PC-3 (cell line): Measurements from ENCODE around the gene MAD1L1. TPM values are rescaled to one million over a fixed set of nuclear protein-coding genes. Genes with fewer than 3 reads are reported as not detected.

ENCODE experiments used
- ATAC-seq: fragments of 200-7000 bp; cut with Tn5 transposase; 2 replicates; pipeline ENCODE4 v1.9.1; 2020; ENCODE audit warnings: mild to moderate bottlenecking, moderate library complexity
- BruUV-seq: library from RNA; stranded (reverse); fragments of 400-500 nt; replicated peaks from 2 replicates; lab custom pipeline; 2021; lab: Mats Ljungman, UMichigan
- CTCF ChIA-PET: fragments of 300-600 bp; sonication (Branson Sonifier 250); formaldehyde crosslinking; loops from one replicate; lab custom pipeline; 2022; ENCODE audit warnings: antibody characterized with exemption; lab: Charles Lee
- POLR2A ChIA-PET: fragments of 300-600 bp; sonication (Branson Sonifier 250); formaldehyde crosslinking; loops from one replicate; lab custom pipeline; 2022; ENCODE audit warnings: antibody characterized with exemption; ENCODE audit not compliant: unreplicated experiment; lab: Charles Lee
- DNase-seq: peaks from one replicate; pipeline ENCODE4 v3.0.0-alpha.2; 2015
- H2AFZ ChIP-seq: fragments of 300-600 bp; sonication (generic); 2 replicates; pipeline ENCODE4 v1.6.0; 2016; ENCODE audit warnings: antibody characterized with exemption, low read length
- H3F3A ChIP-seq: fragments of 300-600 bp; sonication (generic); one replicate; pipeline ENCODE4 v1.6.0; 2017; ENCODE audit warnings: antibody characterized with exemption, low read length, control low read depth, mild to moderate bottlenecking; ENCODE audit not compliant: unreplicated experiment
- H3K27ac ChIP-seq: fragments of 300-600 bp; sonication (generic); 2 replicates; pipeline ENCODE4 v1.5.1; 2016; ENCODE audit warnings: mild to moderate bottlenecking, low read length
- H3K27me3 ChIP-seq: fragments of 300-600 bp; sonication (generic); 2 replicates; pipeline ENCODE4 v1.6.1; 2016; ENCODE audit warnings: low read length, mixed read lengths
- H3K36me3 ChIP-seq: fragments of 300-600 bp; sonication (generic); 2 replicates; pipeline ENCODE4 v1.6.1; 2016; ENCODE audit warnings: low read depth, mixed run types, low read length, mixed read lengths
- H3K4me1 ChIP-seq: fragments of 300-600 bp; sonication (generic); 2 replicates; pipeline ENCODE4 v1.5.1; 2016; ENCODE audit warnings: low read length; ENCODE audit not compliant: insufficient read depth
- H3K4me2 ChIP-seq: fragments of 300-600 bp; sonication (generic); 2 replicates; pipeline ENCODE4 v1.6.0; 2016; ENCODE audit warnings: low read length
- H3K4me3 ChIP-seq: fragments of 300-600 bp; sonication (generic); 2 replicates; pipeline ENCODE4 v1.5.1; 2016; ENCODE audit warnings: mild to moderate bottlenecking, low read length, mixed read lengths
- H3K79me2 ChIP-seq: fragments of 300-600 bp; sonication (generic); 2 replicates; pipeline ENCODE4 v1.6.1; 2017; ENCODE audit warnings: low read length, mixed read lengths
- H3K9ac ChIP-seq: fragments of 300-600 bp; sonication (generic); 2 replicates; pipeline ENCODE4 v1.6.0; 2016; ENCODE audit warnings: mild to moderate bottlenecking, low read length
- H3K9me2 ChIP-seq: fragments of 300-600 bp; sonication (generic); replicated peaks from 2 replicates; pipeline ENCODE4 v1.6.1; 2016; ENCODE audit warnings: mixed run types, low read length, mixed read lengths
- H3K9me3 ChIP-seq: fragments of 300-600 bp; sonication (generic); 2 replicates; pipeline ENCODE4 v1.6.1; 2016; ENCODE audit warnings: low read length, mixed read lengths
- H4K20me1 ChIP-seq: fragments of 300-600 bp; sonication (generic); 2 replicates; pipeline ENCODE4 v1.6.1; 2016; ENCODE audit warnings: low read length, mixed read lengths
- CTCF ChIP-seq: fragments of 300-600 bp; sonication (generic); conservative IDR thresholded peaks from 2 replicates; pipeline ENCODE4 v1.5.1; 2017; ENCODE audit warnings: antibody characterized with exemption, low read depth, mild to moderate bottlenecking, low read length
- EZH2 ChIP-seq: fragments of 300-600 bp; sonication (generic); IDR thresholded peaks from one replicate; pipeline ENCODE4 v1.6.1; 2017; ENCODE audit warnings: antibody characterized with exemption, mild to moderate bottlenecking, low read length; ENCODE audit not compliant: unreplicated experiment
- EZH2phosphoT487 ChIP-seq: fragments of 300-600 bp; sonication (generic); IDR thresholded peaks from 2 replicates; pipeline ENCODE4 v1.6.1; 2018; ENCODE audit warnings: mild to moderate bottlenecking, antibody characterized with exemption, low read length, borderline replicate concordance
- intact Hi-C: fragments of 100-400 bp; cut with micrococcal nuclease; formaldehyde crosslinking; loops from 2 replicates; pipeline ENCODE4 v1.9.0; 2023
- total RNA-seq: library from RNA; depleted of rRNA; stranded (reverse); fragments of >200 nt; gene quantifications from 2 replicates; pipeline ENCODE4 v1.2.3, GENCODE V29; 2014

MAD1L1 gene
- total RNA-seq, 1 experiment from 2014 or later: 88.4 TPM

GRCh38 chr7:1781369-1781768, 451.4 kb downstream of the MAD1L1 start:
- H3K36me3 ChIP-seq: no peaks in the 10 kb centered on the region
- BruUV-seq: no TSS peak
- peaks cover 8% of the 10 kb centered on the region; the same call in 1 of the 2 replicates for H3K27me3 ChIP-seq
- no peaks in the 10 kb centered on the region for H3F3A ChIP-seq
- intact Hi-C loops: no loop called here
- no peaks in the 10 kb centered on the region for H3K9me2 ChIP-seq
- no peak for TF ChIP-seq EZH2
- no peak for TF ChIP-seq CTCF
- TF ChIP-seq EZH2phosphoT487: no peak
- POLR2A ChIA-PET: no interaction called here
- H3K9me3 ChIP-seq: no peaks in the 10 kb centered on the region
- no peaks in the 10 kb centered on the region for H4K20me1 ChIP-seq
- H2AFZ ChIP-seq: no peak overlapping the region
- no peaks in the 10 kb centered on the region for H3K4me1 ChIP-seq
- CTCF ChIA-PET: no interaction called here
- H3K9ac ChIP-seq: no peak overlapping the region
- ATAC-seq (no peak), DNase-seq (no peak)
- H3K27ac ChIP-seq: no peak overlapping the region
- H3K79me2 ChIP-seq: no peaks in the 10 kb centered on the region
- no peak overlapping the region for H3K4me2 ChIP-seq
- H3K4me3 ChIP-seq: no peak overlapping the region

GRCh38 chr7:1779445-1779844, 453.3 kb downstream of the MAD1L1 start:
- Histone ChIP-seq H3K4me1 (no peaks in the 10 kb centered on the region), H4K20me1 (no peaks in the 10 kb centered on the region), H3K9me3 (no peaks in the 10 kb centered on the region), H2AFZ (no peak overlapping the region), H3K9me2 (no peaks in the 10 kb centered on the region), H3K79me2 (no peaks in the 10 kb centered on the region), H3K27ac (no peak overlapping the region), H3K27me3 (peaks cover 19% of the 10 kb centered on the region; the same call in 1 of the 2 replicates), H3K4me3 (no peak overlapping the region), H3K9ac (no peak overlapping the region), H3K4me2 (no peak overlapping the region), H3F3A (no peaks in the 10 kb centered on the region), H3K36me3 (no peaks in the 10 kb centered on the region)
- ChIA-PET CTCF (no interaction called here), POLR2A (no interaction called here)
- intact Hi-C loops: loop anchor here (1.0 kb wide), 1 partner anchor 10 kb away; no protein-coding TSS in a partner anchor
- no peak for TF ChIP-seq EZH2
- no peak for TF ChIP-seq CTCF
- TF ChIP-seq EZH2phosphoT487: no peak
- no TSS peak for BruUV-seq
- ATAC-seq: no peak
- DNase-seq: no peak

- BruUV-seq: no TSS peak
- H3K27ac ChIP-seq: no peak overlapping the region
- H3K4me2 ChIP-seq: no peak overlapping the region
- H3K9me3 ChIP-seq: no peaks in the 10 kb centered on the region
- H4K20me1 ChIP-seq: no peaks in the 10 kb centered on the region
- no peaks in the 10 kb centered on the region for H3K36me3 ChIP-seq
- H3F3A ChIP-seq: no peaks in the 10 kb centered on the region
- H3K79me2 ChIP-seq: no peaks in the 10 kb centered on the region
- H3K27me3 ChIP-seq: peaks cover 22% of the 10 kb centered on the region; the same call in 1 of the 2 replicates
- DNase-seq (no peak), ATAC-seq (no peak)
- no peak overlapping the region for H2AFZ ChIP-seq
- TF ChIP-seq CTCF (no peak), EZH2 (no peak), EZH2phosphoT487 (no peak)
- no peak overlapping the region for H3K9ac ChIP-seq
- CTCF ChIA-PET: no interaction called here
- H3K9me2 ChIP-seq: no peaks in the 10 kb centered on the region
- H3K4me1 ChIP-seq: no peaks in the 10 kb centered on the region
- POLR2A ChIA-PET: no interaction called here
- H3K4me3 ChIP-seq: no peak overlapping the region
- intact Hi-C loops: no loop called here
These were observed 455.6 kb downstream of the MAD1L1 start for GRCh38 chr7:1777122-1777521.
